ENCODE measurements around the gene TLN1.

DNA sequence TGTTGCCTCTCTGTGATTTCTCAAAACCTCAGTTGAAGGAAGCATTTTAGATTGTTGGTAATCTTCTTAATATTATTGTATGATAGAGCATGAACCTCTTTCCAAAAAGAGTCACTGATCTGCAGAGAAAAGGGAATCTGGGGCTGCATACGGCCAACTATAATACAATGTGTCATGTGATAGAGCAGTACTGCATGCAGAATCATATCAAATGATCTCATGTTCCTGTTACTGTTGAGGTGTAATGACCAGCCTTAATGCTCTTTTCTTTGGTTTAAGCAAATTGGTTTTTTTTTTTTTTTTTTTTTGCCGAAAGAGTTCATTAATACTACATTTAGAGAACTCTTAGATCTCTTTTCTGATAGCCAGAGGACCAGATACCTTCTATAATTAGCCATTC lies 35.0 kb upstream of the TLN1 start:
- TF ChIP-seq POLR2A (IDR thresholded peaks at IDR 0.05): no peak
- TF ChIP-seq, protein P1, sequence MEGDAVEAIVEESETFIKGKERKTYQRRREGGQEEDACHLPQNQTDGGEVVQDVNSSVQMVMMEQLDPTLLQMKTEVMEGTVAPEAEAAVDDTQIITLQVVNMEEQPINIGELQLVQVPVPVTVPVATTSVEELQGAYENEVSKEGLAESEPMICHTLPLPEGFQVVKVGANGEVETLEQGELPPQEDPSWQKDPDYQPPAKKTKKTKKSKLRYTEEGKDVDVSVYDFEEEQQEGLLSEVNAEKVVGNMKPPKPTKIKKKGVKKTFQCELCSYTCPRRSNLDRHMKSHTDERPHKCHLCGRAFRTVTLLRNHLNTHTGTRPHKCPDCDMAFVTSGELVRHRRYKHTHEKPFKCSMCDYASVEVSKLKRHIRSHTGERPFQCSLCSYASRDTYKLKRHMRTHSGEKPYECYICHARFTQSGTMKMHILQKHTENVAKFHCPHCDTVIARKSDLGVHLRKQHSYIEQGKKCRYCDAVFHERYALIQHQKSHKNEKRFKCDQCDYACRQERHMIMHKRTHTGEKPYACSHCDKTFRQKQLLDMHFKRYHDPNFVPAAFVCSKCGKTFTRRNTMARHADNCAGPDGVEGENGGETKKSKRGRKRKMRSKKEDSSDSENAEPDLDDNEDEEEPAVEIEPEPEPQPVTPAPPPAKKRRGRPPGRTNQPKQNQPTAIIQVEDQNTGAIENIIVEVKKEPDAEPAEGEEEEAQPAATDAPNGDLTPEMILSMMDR (IDR thresholded peaks at IDR 0.05 in 4 of 5, conservative IDR thresholded peaks at IDR 0.05 in 1 of 5): no peak

Measured in gastrocnemius medialis (tissue), 4 donors.